GM23338 (cell line): ENCODE measurements around the gene SLC37A1. TPM values are rescaled to one million over a fixed set of nuclear protein-coding genes. Genes with fewer than 3 reads are reported as not detected.

Experiments
- ATAC-seq: fragments of 200-7000 bp; cut with Tn5 transposase; 3 replicates; pipeline ENCODE4 v1.9.1; 2020
- DNase-seq: peaks from one replicate; pipeline ENCODE4 v3.0.0-alpha.2; 2015; ENCODE audit warnings: low spot score
- H2AFZ ChIP-seq: fragments of 200-600 bp; sonication (generic); 2 replicates; pipeline ENCODE4 v1.8.0; 2016; ENCODE audit warnings: antibody characterized with exemption, mild to moderate bottlenecking, moderate library complexity
- H3F3A ChIP-seq: fragments of 200-600 bp; sonication (generic); replicated peaks from 2 replicates; pipeline ENCODE4 v1.8.0; 2017; ENCODE audit warnings: antibody characterized with exemption, mixed run types, low read depth
- H3K27ac ChIP-seq: fragments of 200-600 bp; sonication (generic); 2 replicates; pipeline ENCODE4 v1.6.1; 2016; ENCODE audit warnings: low read depth
- H3K27me3 ChIP-seq: fragments of 200-600 bp; sonication (generic); 2 replicates; pipeline ENCODE4 v1.8.0; 2016; ENCODE audit warnings: mild to moderate bottlenecking, mixed run types, moderate library complexity; ENCODE audit not compliant: insufficient read depth
- H3K36me3 ChIP-seq: fragments of 200-600 bp; sonication (generic); 2 replicates; pipeline ENCODE4 v1.8.0; 2016; ENCODE audit warnings: mild to moderate bottlenecking; ENCODE audit not compliant: insufficient read depth
- H3K4me1 ChIP-seq: fragments of 200-600 bp; sonication (generic); 2 replicates; pipeline ENCODE4 v1.8.0; 2016; ENCODE audit warnings: mild to moderate bottlenecking, moderate library complexity; ENCODE audit not compliant: insufficient read depth
- H3K4me2 ChIP-seq: fragments of 200-600 bp; sonication (generic); 2 replicates; pipeline ENCODE4 v1.7.1; 2017; ENCODE audit warnings: mixed run types
- H3K4me3 ChIP-seq: fragments of 200-600 bp; sonication (generic); 2 replicates; pipeline ENCODE4 v1.6.1; 2016; ENCODE audit warnings: mixed run types
- H3K79me2 ChIP-seq: fragments of 200-600 bp; sonication (generic); replicated peaks from 2 replicates; pipeline ENCODE4 v1.8.0; 2017; ENCODE audit warnings: mild to moderate bottlenecking; ENCODE audit not compliant: insufficient read depth
- H3K9me2 ChIP-seq: fragments of 200-600 bp; sonication (generic); 2 replicates; pipeline ENCODE4 v1.8.0; 2017; ENCODE audit not compliant: insufficient read depth
- H4K20me1 ChIP-seq: fragments of 200-600 bp; sonication (generic); replicated peaks from 2 replicates; pipeline ENCODE4 v1.8.0; 2017; ENCODE audit warnings: mild to moderate bottlenecking; ENCODE audit not compliant: insufficient read depth
- H3K27ac Mint-ChIP-seq: 2 replicates; pipeline ENCODE4 v1.8.0; 2020; ENCODE audit warnings: inconsistent platforms, mild to moderate bottlenecking, moderate library complexity, mixed read lengths
- H3K27me3 Mint-ChIP-seq: 3 replicates; pipeline ENCODE4 v1.8.0; 2022; ENCODE audit warnings: low read depth, mild to moderate bottlenecking, moderate library complexity, mixed read lengths, inconsistent platforms; ENCODE audit not compliant: insufficient read depth, poor library complexity
- H3K36me3 Mint-ChIP-seq: 3 replicates; pipeline ENCODE4 v1.8.0; 2021; ENCODE audit warnings: low read depth, mild to moderate bottlenecking, inconsistent platforms, moderate library complexity, mixed read lengths
- H3K4me1 Mint-ChIP-seq: 3 replicates; pipeline ENCODE4 v1.8.0; 2020; ENCODE audit warnings: mild to moderate bottlenecking, inconsistent platforms, mixed read lengths
- H3K4me3 Mint-ChIP-seq: 3 replicates; pipeline ENCODE4 v1.8.0; 2021; ENCODE audit warnings: moderate library complexity, mild to moderate bottlenecking, inconsistent platforms, mixed read lengths
- H3K9me3 Mint-ChIP-seq: 3 replicates; pipeline ENCODE4 v1.8.0; 2020; ENCODE audit warnings: moderate library complexity, mild to moderate bottlenecking, inconsistent platforms, mixed read lengths
- CREB1 ChIP-seq: fragments of 250-450 bp; sonication (Bioruptor Pico); IDR thresholded peaks from 2 replicates; pipeline ENCODE4 v1.5.0; 2020; ENCODE audit warnings: low read depth, mild to moderate bottlenecking, moderate library complexity
- CTCF ChIP-seq, 2 experiments: fragments of 200-600 bp in 1 of 2; sonication (generic) in 1 of 2; conservative IDR thresholded peaks; 2 replicates each; pipeline versions ENCODE4 v1.5.1 to v1.6.1; 2016 to 2017; ENCODE audit warnings: antibody characterized with exemption in 2 of 2, low read depth in 2 of 2, mild to moderate bottlenecking in 2 of 2, moderate library complexity in 1 of 2
- ETS1 ChIP-seq: IDR thresholded peaks from 2 replicates; pipeline ENCODE4 v1.6.1; 2016; ENCODE audit warnings: antibody characterized with exemption
- EZH2 ChIP-seq: fragments of 200-600 bp; sonication (generic); IDR thresholded peaks from one replicate; pipeline ENCODE4 v1.8.0; 2017; ENCODE audit warnings: antibody characterized with exemption, mild to moderate bottlenecking, low read depth; ENCODE audit not compliant: unreplicated experiment
- EZH2phosphoT487 ChIP-seq: fragments of 200-600 bp; sonication (generic); IDR thresholded peaks from one replicate; pipeline ENCODE4 v1.8.1; 2018; ENCODE audit warnings: antibody characterized with exemption; ENCODE audit not compliant: unreplicated experiment
- JUNB ChIP-seq: IDR thresholded peaks from one replicate; pipeline ENCODE4 v1.6.1; 2016; ENCODE audit warnings: antibody characterized with exemption; ENCODE audit not compliant: unreplicated experiment
- ZNF114 ChIP-seq: fragments of 250-450 bp; sonication (Bioruptor Pico); IDR thresholded peaks from 2 replicates; pipeline ENCODE4 v1.5.0; 2020; ENCODE audit warnings: mild to moderate bottlenecking, moderate library complexity
- ZNF331 ChIP-seq: fragments of 250-450 bp; sonication (Bioruptor Pico); IDR thresholded peaks from 2 replicates; pipeline ENCODE4 v1.5.0; 2020; ENCODE audit warnings: low read depth, mild to moderate bottlenecking, moderate library complexity
- ZNF462 ChIP-seq: fragments of 250-450 bp; sonication (Bioruptor Pico); IDR thresholded peaks from 2 replicates; pipeline ENCODE4 v1.5.0; 2020; ENCODE audit warnings: mild to moderate bottlenecking, moderate library complexity
- polyA plus RNA-seq: library from polyadenylated mRNA; unstranded; fragments of >200 nt; fragmentation: Nextera tagmentation; extraction: Ambion mirVana; gene quantifications from 2 replicates; pipeline ENCODE4 v1.2.1, GENCODE V29; 2016
- total RNA-seq: library from RNA; depleted of rRNA; stranded (reverse); fragments of >200 nt; shearing (Covaris generic); gene quantifications from 2 replicates; pipeline ENCODE4 v1.2.3, GENCODE V29; 2014
- TF ChIP-seq, protein P1 (sequence below): IDR thresholded peaks from one replicate; pipeline ENCODE4 v1.6.1; 2018; ENCODE audit warnings: antibody characterized with exemption; ENCODE audit not compliant: unreplicated experiment

The SLC37A1 gene
- total and polyA plus RNA-seq, 2 experiments from 2014 or later: 14.0 to 30.3 TPM

- TF ChIP-seq ZNF462 (CRISPR knock-in tag) (no peak), EZH2 (no peak), ETS1 (no peak), ZNF114 (CRISPR knock-in tag) (no peak), JUNB (no peak)
These were observed 45.2 kb downstream of the SLC37A1 start (continued) for GRCh38 chr21:42558846-42559245.

DNA sequence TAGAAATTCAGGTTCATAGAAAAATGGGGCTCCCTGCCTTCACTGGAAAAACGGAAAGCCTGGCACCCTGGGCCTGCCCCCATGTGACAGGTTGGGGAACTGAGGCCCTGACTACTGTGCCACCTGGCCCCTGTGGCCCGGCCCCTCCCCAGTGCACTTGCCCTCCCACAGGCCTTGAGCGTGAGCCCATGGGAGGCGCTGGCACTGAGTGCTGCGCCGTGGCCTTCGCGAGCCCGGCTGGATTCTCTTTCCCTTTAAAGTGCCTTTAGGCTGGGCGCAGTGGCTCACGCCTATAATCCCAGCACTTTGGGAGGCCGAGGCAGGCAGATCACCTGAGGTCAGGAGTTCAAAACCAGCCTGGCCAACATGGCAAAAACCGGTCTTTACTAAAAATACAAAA lies 45.7 kb downstream of the SLC37A1 start:
- Mint-ChIP-seq H3K4me1 (peaks cover 2% of the 10 kb centered on the region; the same call in 2 of the 3 replicates), H3K27me3 (peaks cover 8% of the 10 kb centered on the region), H3K9me3 (no peaks in the 10 kb centered on the region), H3K4me3 (no peak overlapping the region), H3K27ac (no peak overlapping the region), H3K36me3 (peaks cover 62% of the 10 kb centered on the region)
- no peaks in the 10 kb centered on the region for H3K36me3 ChIP-seq
- H3K27ac ChIP-seq: no peak overlapping the region
- H3K4me2 ChIP-seq: no peak overlapping the region
- H3K27me3 ChIP-seq: no peaks in the 10 kb centered on the region
- TF ChIP-seq CTCF (conservative IDR thresholded peaks at IDR 0.05; ENCODE audit: low read depth in 2 of 2) (no peak), EZH2phosphoT487 (no peak), CREB1 (no peak), ETS1 (no peak), JUNB (no peak), ZNF331 (no peak)
- TF ChIP-seq, protein P1, sequence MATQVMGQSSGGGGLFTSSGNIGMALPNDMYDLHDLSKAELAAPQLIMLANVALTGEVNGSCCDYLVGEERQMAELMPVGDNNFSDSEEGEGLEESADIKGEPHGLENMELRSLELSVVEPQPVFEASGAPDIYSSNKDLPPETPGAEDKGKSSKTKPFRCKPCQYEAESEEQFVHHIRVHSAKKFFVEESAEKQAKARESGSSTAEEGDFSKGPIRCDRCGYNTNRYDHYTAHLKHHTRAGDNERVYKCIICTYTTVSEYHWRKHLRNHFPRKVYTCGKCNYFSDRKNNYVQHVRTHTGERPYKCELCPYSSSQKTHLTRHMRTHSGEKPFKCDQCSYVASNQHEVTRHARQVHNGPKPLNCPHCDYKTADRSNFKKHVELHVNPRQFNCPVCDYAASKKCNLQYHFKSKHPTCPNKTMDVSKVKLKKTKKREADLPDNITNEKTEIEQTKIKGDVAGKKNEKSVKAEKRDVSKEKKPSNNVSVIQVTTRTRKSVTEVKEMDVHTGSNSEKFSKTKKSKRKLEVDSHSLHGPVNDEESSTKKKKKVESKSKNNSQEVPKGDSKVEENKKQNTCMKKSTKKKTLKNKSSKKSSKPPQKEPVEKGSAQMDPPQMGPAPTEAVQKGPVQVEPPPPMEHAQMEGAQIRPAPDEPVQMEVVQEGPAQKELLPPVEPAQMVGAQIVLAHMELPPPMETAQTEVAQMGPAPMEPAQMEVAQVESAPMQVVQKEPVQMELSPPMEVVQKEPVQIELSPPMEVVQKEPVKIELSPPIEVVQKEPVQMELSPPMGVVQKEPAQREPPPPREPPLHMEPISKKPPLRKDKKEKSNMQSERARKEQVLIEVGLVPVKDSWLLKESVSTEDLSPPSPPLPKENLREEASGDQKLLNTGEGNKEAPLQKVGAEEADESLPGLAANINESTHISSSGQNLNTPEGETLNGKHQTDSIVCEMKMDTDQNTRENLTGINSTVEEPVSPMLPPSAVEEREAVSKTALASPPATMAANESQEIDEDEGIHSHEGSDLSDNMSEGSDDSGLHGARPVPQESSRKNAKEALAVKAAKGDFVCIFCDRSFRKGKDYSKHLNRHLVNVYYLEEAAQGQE: no peak
- no peak for ATAC-seq
- no peaks in the 10 kb centered on the region for H3K79me2 ChIP-seq
- no peaks in the 10 kb centered on the region for H3K9me2 ChIP-seq
- H4K20me1 ChIP-seq: no peaks in the 10 kb centered on the region; the same call in 1 of the 2 replicates
- DNase-seq: no peak
- no peak overlapping the region for H2AFZ ChIP-seq
- no peak overlapping the region for H3K4me3 ChIP-seq
- H3F3A ChIP-seq: no peaks in the 10 kb centered on the region
- H3K4me1 ChIP-seq: peaks cover 1% of the 10 kb centered on the region; the same call in 1 of the 2 replicates
